Measurements from ENCODE around the gene NANOG. TPM values are rescaled to one million over a fixed set of nuclear protein-coding genes. Genes with fewer than 3 reads are reported as not detected.

The NANOG gene
- not detected in 2 replicates for total RNA-seq

DNA sequence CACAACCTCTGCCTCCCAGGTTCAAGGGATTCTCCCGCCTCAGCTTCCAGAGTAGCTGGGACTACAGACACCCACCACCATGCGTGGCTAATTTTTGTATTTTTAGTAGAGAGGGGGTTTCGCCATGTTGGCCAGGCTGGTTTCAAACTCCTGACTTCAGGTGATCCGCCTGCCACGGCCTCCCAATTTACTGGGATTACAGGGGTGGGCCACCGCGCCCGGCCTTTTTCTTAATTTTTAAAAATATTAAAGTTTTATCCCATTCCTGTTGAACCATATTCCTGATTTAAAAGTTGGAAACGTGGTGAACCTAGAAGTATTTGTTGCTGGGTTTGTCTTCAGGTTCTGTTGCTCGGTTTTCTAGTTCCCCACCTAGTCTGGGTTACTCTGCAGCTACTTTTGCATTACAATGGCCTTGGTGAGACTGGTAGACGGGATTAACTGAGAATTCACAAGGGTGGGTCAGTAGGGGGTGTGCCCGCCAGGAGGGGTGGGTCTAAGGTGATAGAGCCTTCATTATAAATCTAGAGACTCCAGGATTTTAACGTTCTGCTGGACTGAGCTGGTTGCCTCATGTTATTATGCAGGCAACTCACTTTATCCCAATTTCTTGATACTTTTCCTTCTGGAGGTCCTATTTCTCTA, at the start of gene NANOG:
TSS of gene NANOG (plus strand) at position 519 of the 645 bp plus-strand sequence. CDS start 213 bp downstream, outside the sequence.

DNA sequence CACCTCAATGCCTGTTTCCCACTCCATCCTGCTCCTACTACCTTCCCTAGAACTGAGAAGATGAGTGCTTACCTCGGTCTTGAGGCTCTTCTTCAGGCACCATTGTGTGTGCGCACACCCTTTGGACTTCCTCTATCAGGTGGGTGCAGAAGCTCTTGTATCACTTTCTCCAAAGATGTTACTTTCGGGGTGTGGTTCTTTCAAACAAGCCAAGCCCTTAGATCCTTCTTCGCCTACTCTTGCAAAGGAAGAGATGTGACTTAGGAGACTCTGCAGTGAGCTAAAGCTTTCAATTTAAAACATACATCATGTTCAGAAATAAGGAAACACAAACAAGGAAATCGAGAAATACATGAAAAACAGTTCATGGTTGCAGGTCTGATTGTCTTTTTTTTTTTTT, 42.0 kb upstream of the NANOG start, which contains the start of gene CLEC4C:
TSS of gene CLEC4C (minus strand) at position 130 of the 400 bp plus-strand sequence. CDS start at position 103, 27 bp downstream.

Other genes with a start within 250 kb of the NANOG start
- not detected in 2 replicates for gene APOBEC1, start 123.5 kb upstream of the NANOG start, total RNA-seq
- gene GDF3, start 93.6 kb upstream of the NANOG start, total RNA-seq = 0.18 TPM in 1 of 2 replicates, not detected in the other
- not detected in 2 replicates for gene DPPA3, start 78.0 kb upstream of the NANOG start, total RNA-seq
- gene CLEC4C, start 42.0 kb upstream of the NANOG start, total RNA-seq = not detected in 2 replicates
- gene NANOGNB, start 24.2 kb upstream of the NANOG start, total RNA-seq = not detected in 2 replicates
- gene SLC2A14, start 83.5 kb downstream of the NANOG start, total RNA-seq = under 0.01 TPM in 1 of 2 replicates, not detected in the other
- 26.7 and 54.7 TPM in 2 replicates for gene SLC2A3, start 146.8 kb downstream of the NANOG start, total RNA-seq
- gene FOXJ2, start 243.3 kb downstream of the NANOG start, total RNA-seq = 2.4 and 4.2 TPM in 2 replicates

Data from endothelial cell of coronary artery (primary cell).